Activated CD8-positive, alpha-beta memory T cell treated with anti-CD3 and anti-CD28 coated beads for 24 hours (primary cell): ENCODE results near the gene ZNF23.

Experiments used
- DNase-seq: peaks from one replicate; pipeline ENCODE4 v3.0.0-alpha.2; 2020

ZNF23 gene

DNA sequence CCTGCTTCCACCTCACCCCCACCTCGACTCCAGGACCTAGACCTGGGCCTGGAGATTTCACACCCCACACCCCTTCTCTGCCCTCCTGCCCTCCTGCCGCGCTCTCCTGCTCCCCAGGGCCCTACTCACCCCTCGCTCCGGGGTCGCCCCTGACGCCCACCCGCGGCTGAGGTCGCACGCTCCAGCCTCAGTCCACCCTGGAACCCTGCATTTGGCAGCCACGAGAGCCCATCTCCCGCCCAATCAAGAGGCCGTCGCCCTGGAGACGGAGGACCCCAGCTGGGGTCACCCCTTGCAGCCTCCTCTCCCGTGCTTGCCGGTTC lies 36.3 kb downstream of the ZNF23 start:
- DNase-seq = no peak

DNA sequence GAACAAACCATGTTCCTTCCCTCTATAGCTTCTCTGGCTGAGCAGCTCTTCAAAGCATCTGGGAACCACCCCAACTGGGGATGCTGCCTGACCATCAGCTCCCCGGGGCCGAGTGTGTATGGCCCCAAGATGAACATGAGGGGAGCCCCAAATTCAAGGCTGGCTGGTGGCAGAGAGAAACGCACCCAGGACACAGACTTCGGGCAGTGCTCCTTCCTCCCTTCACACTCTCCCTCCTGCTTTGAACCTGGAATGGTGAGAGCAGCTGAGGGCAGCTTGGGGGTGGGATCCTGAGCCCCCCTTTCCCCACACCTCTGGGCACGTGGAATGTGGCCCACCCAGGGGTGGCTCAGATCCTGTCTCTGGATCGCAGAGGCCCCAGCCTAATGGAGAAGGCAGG lies 37.4 kb downstream of the ZNF23 start:
- no peak for DNase-seq

DNA sequence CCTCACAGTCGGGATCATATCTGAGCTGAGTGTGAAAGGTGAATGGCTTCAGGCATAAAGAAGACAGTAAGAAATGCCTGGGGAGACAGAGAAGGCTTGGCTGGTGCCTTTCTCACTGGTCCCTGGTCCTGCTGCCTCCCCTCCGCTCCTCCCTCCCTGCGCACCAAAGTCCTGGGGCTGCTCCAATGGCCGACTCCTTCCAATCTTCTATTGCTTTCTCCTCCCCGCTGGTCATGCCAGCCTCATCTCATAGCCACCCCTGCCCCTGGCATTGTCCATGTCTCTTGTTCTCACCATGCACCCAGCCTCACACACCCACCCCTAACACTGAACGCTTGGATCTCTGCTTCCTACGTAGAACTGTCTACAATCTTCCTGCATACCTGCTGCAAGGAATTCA lies 38.2 kb downstream of the ZNF23 start:
- no peak for DNase-seq

- no peak for DNase-seq
Observed at GRCh38 chr16:71423016-71423415, 39.0 kb downstream of the ZNF23 start.

- DNase-seq = no peak
Observed at GRCh38 chr16:71421911-71422310, 40.1 kb downstream of the ZNF23 start.

GRCh38 chr16:71414038-71414437 lies 48.0 kb downstream of the ZNF23 start:
- DNase-seq = no peak

GRCh38 chr16:71413341-71413740 lies 48.7 kb downstream of the ZNF23 start:
- no peak for DNase-seq

DNA sequence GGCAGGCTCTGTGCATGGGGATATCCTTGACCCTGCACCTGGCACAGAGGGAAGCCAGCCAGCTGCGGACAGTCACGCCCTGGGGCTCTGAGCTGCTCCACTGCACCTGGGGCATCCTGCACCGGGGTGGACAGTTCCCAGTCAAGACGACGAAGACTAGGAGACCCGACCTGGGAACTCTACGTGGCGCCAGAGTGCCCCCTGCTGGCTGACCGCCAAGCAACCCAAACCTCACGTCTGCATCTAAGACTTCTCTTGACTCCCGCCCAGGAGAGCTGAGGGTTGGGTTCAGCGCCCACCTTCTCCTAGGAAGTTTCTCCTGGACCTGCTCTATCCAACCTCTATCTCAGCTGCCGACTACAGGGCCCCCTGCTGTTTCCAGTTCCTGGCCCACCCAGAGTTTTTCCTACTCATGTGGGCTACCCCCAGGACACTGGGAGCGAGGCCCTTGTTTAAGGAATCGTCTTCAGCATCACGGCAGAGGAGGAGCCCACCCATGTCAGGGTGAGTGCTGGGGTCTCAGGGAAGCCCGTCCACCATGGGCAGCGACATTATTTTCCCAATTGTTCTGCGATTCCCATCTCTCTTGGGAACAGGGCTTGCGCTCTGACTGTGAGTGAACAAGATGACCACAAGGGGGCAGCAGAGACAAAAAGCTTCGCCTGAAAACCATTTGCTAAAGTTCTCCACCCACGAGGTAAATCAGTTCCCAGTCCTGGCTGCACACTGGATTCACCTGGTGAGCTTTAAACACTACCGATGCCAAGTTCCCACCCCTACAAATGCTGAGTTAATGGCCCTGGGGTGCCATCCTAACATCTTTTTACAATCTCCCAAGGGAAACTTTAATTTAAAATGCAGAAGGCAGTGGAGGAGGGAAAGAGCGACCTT lies 49.5 kb downstream of the ZNF23 start:
- DNase-seq = peak; percentile 85

DNA sequence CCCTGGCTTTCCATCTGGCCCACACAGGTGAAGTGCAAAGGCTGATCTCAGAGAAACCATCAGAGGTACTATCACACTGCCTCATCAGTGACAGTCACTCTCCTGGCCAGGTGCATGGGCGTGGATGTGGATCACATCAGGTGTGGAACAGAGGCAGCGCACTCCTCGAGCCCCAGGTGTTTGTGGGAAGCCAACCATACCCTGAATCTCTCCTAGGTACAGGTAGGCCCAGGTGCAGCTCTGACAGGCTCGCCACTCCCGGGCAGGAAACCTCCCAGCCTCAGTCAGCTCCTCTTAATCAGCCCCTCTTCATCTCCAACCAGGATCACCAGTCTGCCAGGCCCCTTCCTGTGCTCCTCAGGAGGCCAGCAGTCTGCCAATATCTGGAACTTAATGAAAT lies 51.9 kb downstream of the ZNF23 start:
- DNase-seq = no peak

DNA sequence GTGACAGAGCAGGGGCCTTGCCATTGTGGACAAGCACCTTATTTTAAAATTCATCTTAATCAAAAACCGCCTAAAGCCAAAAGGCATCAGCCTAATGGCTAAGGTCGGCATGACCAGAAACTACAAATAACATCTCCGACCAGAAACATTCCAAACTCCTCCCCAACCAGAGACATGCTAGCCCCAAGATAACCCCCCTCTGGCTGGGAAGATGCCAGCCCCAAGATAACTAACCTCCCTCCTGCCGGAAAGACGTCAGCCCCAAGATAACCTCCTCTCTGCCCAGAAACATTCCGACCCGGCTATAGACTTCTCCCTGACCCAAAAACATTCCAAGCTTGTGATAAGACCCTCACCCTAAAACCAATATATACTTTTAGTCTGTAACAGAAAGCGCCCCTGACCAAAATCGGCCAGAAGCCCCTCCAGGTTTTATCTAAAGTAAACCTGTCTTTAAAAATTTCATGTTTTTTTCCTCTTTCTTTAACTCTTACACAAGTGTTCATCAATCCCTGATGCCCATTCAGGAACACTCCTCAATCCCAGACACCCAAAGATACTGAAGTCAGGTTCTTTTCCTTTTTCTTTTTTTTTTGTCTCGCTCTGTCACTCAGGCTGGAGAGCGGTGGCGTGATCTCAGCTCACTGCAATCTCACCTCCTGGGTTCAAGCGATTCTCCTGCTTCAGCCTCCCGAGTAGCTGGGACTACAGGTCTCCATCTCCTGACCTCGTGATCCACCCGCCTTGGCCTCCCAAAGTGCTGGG lies 52.9 kb downstream of the ZNF23 start:
- DNase-seq = no peak

DNA sequence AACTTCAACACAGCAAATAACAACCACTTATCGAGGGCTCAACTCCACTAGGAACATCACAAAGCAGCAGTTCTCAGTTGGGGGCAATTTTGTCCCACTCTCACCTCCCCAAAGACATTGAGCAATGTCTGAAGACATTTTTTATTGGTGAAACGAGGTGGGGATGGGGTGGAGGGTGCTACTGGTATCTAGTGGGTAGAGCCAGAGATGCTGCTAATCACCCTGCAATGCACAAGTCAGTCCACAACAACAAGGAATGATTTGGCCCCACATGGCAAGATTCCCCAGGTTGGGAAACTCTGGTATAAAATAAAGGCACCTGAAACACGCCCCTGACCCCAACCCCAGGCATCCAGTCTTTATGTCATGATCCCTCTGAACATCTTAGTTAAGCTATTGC lies 53.5 kb downstream of the ZNF23 start:
- no peak for DNase-seq

- no peak for DNase-seq
Observed at GRCh38 chr16:71407731-71408130, 54.3 kb downstream of the ZNF23 start.

DNA sequence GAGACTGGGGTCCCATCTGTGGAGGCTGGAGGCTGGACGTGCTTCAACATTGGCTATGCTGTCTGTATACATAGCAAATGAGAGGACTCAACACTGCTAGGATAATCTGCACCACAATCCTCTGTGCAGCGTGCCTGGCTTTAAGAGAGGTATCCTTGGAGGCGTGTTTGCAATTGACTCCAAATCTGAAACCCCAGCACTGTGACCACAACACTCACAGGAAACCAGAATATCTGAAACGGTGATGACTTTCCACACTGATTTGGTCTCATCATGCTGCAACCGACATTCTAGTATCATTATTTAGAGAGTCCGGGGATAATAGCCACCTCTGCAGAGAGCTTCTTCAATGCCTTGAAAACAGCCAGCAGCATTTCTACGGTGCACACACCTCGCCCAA lies 55.3 kb downstream of the ZNF23 start:
- no peak for DNase-seq

DNA sequence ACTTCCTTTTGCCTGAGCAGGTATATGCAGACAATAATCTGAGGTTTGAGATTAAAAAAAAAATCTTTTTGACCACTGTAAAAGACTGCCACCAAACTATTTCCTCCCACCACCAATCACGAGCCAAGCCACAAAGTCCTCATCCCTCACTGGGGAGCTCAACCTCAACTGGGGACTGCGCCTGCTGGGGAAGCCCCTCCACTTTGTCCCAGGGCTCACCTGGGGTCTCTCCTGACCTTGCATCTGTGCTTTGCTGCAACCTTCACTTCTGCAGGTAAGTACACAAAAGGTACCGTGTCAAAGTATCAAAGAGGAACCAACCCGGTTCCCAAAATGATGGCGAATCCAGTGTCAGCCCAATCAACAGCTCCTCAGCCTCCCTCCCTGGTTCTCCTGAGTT lies 55.7 kb downstream of the ZNF23 start:
- no peak for DNase-seq

DNA sequence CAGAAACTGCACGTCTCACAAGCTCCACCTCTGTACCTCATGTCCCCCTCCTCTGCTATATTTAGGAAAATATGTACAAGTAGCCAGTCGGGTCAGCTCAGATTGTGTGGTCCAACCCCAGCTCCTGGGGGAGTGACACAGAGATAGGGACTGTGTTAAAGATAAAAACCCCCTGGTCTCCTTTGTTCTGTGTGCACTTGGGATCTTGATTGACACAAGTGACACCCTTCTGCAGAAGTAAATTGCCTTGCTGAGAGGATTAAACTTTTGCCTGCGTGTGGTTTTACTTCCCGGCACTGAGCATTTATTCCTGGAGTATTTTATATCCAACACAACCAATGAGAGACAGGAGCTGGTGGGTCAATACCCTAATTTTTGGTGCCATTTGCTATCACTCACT lies 57.7 kb downstream of the ZNF23 start:
- DNase-seq = no peak

GRCh38 chr16:71402674-71403073 lies 59.4 kb downstream of the ZNF23 start:
- DNase-seq = no peak

- no peak for DNase-seq
Observed at GRCh38 chr16:71402007-71402406, 60.0 kb downstream of the ZNF23 start.

DNA sequence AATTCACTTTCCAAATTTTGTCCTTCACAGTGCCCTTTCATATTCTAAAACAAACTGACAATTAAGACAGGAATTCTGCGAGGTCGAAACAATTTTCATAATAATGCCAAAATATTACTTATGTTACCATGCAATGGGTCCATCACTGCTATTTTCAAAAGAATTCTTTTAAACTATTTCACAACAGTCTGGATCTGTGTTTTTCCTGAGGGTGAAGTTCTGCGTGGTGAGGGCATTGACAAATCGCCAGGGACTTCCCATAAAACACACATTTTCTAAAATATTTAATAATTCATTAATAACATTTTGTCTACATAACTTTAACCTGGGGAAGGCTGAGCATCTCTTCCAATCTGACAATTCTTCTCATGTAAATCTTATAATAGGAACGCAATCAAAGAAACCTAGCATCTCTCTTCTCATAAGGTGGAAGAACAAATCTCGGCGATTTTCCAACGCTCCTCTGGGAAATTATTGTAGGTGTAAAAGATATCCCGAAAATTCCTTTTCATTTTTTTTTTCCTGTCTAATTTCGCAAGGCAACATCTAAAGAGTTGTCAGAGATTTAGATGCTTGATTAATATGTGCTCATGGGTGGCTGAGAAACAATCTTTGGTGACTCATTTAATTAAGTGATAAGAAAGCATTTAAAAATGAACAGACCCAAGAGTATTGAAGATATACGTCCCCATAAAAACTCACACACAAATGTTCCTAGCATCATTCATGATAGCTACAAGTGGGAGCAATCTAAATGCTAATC lies 62.1 kb downstream of the ZNF23 start:
- no peak for DNase-seq
